ENCODE results near the gene MPV17.

MPV17 gene

DNA sequence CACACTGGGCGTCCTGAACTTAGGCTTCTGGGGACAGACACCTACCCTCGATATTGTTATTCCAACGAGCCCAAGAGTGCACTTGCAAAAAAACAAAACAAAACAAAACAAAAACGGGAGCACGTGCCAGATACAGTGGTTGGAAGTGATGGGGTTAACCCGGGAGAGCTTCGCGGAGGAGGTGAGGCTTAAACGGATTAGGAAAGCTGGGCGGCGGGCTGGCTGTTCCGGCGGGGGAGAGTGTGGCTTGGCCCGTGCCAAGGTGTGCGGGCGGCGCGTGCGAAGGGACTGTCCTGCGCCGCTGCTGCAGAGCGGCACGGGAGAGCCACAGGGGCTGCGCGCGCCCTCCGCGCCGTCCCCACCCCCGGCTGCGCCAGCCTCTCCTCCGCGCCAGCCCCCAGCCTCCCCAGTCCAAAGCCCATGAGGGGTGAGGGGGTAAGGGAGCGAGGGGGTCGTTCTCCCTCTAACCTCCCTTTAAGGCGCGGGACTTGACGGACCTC lies 58.6 kb downstream of the MPV17 start:
- DNase-seq (ENCODE audit: low spot score) = no peak

DNA sequence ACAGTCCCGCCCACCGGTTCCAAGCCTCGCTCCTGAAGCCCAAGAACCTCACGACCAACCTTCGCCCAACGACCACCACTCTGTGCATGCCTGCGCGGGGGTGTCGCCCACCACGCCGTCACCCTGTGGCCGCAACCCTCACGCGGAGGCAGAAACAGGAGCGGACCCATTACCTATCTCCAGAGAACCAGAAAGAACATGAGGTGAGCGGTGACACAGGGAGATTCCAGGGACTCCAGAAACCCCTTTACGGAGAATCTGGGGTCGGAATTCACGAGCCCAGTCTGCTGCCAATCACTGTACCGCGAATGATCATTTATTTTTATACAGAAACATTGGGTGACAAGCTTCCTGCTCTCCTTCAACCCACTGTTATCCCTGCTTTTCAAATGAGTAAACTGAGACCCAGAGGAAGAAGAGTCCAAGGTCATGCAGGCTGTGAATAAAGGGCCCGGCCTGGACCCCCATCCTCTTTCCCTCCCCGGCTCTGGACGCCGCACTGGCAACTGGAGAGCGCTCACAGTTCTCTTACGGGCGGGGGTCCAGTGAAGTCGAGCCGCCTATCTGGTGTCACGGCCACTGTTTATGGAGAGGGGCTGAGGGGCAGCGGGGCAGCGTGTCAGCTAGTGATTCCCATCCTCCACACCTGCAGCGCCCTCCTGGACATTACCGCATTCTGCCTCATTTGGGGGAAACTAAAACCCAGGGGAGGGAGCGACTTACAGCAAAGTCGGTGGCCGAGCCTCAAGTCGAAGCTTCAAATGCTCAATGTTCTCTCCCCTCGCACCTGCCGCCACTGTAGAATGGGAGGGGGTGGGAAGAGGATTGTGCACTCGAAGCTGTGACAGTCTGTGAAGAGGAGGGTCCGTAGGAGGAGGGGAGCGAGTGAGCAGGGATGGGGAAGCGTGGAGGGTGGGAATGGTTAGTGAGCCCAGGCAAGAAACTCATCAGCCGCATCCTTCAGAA lies 59.3 kb downstream of the MPV17 start:
- DNase-seq (ENCODE audit: low spot score) = peak; percentile 50

DNA sequence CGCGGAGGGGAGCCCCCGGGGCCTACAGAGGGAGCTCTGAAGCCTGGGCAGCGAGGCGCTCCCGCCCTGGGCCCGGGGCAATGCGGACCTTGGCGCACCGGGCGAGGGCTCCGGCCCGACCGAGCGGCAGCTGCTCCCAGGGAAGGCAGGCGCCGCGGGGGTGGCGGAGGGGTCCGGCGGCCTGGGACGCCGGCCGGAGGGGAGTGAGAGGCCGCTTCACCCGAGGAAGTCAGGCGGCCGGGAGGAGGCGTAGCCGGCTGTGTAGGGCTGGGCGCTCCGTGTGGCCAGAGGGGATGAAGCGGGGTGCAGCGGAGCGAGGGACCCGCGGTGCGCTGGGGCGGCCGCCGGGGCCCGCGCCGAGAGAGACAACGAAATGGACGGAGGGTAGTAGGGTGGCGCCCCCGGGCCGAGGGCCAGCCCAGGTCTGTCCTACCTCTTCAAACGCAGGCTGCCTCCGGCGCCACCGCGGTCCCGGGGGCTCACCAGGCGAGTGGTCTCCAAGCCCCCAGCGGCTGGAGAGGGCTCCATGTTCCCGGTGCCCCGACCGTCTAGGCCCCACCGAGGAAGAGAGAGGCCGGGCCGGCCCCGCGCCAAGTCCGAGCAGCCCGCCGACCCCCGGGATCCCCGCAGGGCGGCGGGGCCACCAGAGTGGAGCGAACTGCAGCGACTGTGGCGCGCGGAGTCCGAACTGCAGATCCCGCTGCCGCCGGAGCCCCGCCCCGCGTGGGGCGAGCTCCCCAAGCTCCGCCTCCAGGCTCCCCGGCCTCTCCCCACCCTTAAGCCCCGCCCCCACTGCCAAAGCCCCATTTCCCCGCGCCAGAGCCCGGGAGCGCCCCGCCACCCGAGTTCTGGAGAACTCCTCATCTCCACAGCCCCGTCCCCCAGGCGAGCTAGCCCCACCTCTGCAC lies 60.3 kb downstream of the MPV17 start, which contains the start of gene SLC30A3:
TSS of gene SLC30A3 (minus strand) at position 669 of the 908 bp plus-strand sequence. CDS start at position 528, 141 bp downstream.
- peak; percentile 79 for DNase-seq (ENCODE audit: low spot score)

DNA sequence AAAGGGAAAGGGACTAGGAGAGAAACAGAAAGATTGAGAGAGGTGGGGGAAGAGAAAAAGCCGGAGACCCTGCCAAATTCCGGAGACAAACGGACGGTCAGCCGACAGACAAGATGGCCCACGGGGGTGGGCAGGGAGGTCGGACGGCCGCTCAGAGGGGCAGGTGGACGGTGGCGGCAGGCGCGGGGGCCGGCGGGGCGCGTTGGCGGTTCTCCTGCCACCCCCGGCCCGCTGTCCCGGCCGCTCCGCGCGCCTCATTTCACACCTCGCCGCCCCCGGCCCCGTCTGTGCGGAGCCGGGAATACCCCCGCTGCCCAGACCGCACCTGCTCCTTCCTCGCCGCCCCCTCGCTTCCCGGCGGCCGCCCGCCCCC lies 61.0 kb downstream of the MPV17 start:
- DNase-seq (ENCODE audit: low spot score) = no peak

DNA sequence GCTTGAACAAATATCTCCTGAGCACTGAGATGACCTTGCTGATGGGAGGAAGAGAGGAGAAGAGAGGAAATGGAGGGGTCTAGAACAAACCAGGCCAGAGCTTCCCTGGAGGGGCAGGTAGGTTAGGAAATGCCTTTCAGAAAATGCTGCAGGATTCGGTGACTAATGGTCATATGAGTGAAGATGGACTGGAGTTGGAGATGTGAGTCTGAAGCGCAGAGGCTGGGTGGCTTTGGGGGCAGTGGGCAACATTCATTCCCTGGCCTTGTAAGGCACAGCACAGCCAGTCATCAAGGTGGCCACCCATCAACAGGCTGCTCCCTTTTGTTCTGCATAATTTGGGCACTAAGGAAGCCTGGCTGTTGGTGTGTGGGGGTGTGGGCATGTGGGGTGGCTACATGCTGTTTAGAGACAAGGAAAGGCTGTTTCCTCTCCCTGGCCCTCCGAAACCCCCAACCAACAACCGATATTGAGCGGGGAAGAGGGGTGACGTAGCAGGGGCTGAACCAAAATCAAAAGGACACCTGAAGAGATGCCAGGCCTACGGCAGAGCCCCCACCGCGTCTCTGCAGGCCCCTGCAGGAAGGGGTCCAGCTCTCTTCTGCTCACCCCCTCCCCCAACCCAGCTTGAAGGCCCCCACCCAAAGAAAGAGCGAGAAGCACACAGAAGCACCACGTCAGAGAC lies 61.5 kb downstream of the MPV17 start:
- DNase-seq (ENCODE audit: low spot score) = no peak
